HG03354 (cell line): ENCODE results near the gene TRIM71.
"Not testable (repeated sequence)": the region's sequence is repeated elsewhere in the genome, so short reads cannot be mapped to it uniquely, and the experiment has no call there.

Experiments used
- ATAC-seq: cut with Tn5 transposase; IDR thresholded peaks from one replicate; pipeline ENCODE4 v1.9.1; 2021; ENCODE audit warnings: mild to moderate bottlenecking; ENCODE audit not compliant: unreplicated experiment, poor library complexity, severe bottlenecking

Gene TRIM71

DNA sequence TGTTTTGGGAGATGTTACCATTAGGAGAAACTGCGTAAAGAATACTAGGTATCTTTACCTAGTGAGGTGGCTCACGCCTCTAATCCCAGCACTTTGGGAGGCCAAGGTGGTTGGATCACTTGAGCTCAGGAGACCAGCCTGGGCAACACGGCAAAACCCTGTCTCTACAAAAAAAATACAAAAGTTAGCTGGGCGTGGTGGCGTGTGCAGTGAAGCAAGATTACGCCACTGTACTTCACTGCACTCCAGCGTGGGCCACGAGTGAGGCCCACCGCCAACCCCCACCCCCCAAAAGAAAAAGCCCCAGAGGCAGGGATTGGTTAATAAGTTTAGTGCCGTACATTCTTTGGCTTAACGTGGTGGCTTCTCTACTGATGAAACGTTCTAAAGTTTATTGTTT, 23.5 kb downstream of the TRIM71 start:
- no peak for ATAC-seq

- ATAC-seq: no peak
These were observed 24.2 kb downstream of the TRIM71 start for GRCh38 chr3:32841867-32842470.

DNA sequence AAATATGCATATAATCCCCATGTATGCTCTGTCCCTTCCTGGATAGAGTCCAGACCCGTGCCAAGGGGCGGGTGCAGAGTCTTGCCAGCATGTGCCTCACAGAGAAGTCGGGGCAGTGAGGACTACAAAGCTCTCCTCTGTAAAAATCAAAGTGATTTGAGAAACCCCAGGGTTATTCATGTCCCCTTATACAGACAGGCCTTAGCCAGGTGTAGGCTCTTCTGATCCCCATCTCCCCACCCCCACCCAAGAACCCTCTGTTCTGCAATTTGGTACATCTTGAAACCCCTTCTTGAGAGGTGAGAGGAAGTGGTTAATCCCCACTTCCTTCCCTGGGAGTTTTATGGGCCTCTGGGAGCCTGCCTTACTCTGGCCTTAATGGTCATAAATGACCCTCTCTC, 24.7 kb downstream of the TRIM71 start:
- no peak for ATAC-seq

GRCh38 chr3:32842987-32843386, 25.2 kb downstream of the TRIM71 start:
- ATAC-seq: no peak

GRCh38 chr3:32843510-32844321, 25.9 kb downstream of the TRIM71 start:
- ATAC-seq: no peak

- ATAC-seq: no peak
These were observed 26.5 kb downstream of the TRIM71 start for GRCh38 chr3:32844322-32844654.

- ATAC-seq: no peak
These were observed 27.1 kb downstream of the TRIM71 start for GRCh38 chr3:32844914-32845313.

DNA sequence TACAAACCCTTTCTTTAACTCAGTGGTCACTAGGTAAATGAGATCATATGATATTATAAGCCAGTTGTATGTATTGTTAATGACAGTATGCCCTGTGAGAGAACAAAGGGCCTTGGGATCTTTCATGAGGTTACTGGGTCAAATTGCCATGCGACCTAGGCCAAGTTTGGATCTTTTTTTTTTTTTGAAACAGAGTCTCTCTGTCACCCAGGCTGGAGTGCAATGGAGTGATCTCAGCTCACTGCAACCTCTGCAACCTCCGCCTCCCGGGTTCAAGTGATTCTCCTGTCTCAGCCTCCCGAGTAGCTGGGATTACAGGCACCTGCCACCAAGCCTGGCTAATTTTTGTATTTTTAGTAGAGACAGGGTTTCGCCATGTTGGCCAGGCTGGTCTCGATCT, 27.7 kb downstream of the TRIM71 start:
- ATAC-seq: not testable (repeated sequence)

GRCh38 chr3:32847045-32847444, 29.2 kb downstream of the TRIM71 start:
- not testable (repeated sequence) for ATAC-seq

DNA sequence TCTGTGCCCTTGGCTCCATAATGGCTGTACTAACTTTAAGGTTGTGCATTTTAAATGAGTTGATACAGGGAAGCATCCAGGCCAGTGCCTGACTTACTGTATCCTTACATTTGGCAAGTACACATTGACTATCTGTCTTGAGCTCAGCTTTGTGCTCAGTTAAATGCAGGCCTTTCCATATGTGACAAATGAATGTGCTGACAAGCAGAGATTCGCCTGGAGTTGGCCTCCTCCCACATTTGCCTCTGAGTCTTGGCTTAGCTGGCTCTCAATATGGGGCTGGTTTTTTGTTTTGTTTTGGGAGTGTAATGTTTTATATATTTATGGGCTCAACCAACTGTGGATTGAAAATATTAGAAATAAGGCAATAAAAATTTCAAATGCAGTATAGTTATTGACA, 29.7 kb downstream of the TRIM71 start:
- ATAC-seq: no peak

DNA sequence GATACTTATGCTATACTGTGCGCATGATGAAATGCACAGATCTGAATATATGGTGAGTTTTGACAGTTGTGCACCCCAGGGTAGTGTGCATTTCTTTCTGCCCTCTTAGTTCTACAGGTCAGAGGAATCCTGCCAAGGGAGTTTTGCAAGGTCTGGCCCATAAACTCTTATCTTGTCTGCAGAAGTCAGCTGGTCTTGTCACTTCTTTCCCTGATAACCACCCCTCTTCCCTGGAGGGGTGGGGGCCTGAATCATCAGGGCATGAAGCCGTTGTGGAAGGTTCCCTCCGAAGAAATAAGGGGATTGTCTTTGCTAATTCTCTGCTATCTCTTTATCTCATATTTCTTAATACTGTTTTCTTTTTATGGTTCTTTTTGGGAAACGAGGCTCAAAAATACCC, 30.4 kb downstream of the TRIM71 start:
- no peak for ATAC-seq

DNA sequence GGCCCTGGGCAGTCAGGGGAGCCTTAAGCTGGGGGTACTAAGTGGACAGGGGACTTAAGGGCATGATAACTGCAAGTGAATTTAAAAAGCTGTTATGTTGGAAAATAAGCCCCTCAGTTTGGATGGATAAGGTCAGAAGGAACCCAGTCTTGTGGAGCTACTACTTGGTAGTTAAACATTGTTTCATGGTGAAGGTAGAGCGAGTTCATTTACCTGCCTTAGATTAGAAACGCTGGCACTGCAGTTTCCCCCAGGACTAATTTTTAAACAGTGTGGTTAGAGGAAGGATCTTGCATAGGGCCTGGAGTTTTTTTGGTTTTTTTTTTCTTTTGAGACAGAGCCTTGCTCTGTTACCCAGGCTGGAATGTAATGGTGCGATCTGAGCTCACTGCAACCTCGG, 31.2 kb downstream of the TRIM71 start:
- ATAC-seq: no peak

DNA sequence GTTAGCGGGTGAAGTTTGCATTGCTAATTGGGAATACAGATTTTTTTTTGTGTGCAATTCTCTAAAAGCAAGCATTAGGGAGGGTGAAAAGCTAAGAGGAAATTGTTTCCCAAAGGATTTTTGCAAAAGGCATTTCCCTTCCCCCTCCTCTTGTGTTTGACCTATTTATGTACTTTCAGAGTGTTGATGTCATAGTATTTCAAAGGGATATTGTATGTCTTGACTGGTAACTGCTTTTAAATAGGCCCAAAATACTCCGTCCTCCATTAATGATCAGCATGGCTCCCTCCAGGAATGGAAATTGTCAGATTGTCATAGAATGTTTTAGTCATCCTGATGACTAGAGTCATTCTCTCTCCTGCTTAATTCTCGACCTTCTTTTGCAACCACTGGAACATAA, 32.4 kb downstream of the TRIM71 start:
- ATAC-seq: no peak

GRCh38 chr3:32850636-32851035, 32.8 kb downstream of the TRIM71 start:
- no peak for ATAC-seq

DNA sequence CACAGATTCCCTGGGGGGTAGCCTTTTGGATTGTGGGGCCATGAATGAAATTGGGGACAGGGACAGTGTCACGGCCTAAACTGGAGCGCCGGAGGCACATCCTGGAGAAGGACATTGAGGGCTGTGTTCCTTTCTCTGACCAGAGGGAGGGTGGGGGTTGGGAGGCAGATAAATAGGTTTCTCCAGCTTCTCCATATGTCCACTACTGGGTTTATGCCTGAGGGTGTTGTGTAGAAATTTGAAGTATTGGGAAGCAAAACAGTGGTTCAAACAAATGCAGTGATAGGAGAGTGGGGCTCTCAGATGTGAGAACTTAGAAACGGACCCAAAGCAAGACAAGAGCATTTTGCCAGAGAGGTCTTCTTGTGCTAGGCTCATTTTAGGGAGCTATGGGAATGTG, 34.3 kb downstream of the TRIM71 start:
- no peak for ATAC-seq

DNA sequence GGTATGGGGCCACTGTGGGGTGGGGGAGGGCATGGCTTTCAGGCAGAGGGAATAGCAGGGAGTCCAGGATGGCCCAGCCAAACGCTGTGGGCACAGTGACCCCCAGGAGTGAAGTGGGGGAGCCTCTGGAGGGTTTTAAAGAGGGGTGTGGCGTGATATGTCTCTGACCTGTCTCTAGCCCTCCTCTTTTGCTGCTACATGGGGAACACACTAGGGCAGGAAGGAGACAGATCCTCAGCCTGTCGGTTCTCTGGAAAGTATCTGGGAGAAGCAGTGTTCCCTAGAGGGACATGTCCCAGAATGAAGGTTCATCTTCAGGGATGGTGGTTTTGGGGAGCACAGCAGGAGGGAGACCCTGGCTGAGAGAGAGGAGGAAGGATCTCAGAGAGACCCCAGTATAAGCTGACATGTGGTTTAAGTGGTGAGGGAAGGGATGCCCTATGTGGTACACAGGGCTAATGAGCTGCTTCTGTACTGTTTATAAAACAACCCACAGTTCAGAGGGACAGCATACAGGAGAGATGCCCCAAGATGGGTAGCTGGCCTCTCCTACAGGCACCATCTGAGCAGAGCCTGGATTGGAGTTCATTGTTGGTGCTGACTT, 37.7 kb downstream of the TRIM71 start:
- ATAC-seq: no peak

DNA sequence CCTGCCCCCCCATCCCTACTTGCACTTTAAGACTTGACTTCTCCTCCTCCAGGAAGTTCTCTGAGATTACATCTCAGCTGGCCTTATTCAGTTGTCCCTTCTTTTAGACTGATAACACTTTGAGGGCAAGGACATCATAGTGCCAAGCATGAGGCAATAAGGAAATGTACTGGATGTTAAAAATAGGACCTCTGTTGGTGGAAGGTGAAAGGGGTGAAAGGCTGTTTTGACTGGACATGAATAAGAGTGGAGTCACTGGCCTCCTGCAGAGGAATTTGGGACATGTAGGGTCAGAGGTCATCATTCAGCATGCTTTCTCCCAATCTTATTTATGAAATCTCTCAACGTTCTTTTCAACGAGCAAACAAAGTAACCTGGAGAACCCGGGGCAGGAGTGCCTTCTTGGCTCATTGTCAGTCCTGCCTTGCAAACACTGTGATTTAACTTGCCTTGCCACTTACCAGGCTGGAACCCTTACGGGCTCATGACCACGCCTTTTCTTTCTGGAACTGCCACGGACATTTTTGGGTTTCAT, 38.6 kb downstream of the TRIM71 start:
- no peak for ATAC-seq

GRCh38 chr3:32856901-32857507, 39.2 kb downstream of the TRIM71 start:
- ATAC-seq: no peak

- ATAC-seq: no peak
These were observed 40.1 kb downstream of the TRIM71 start for GRCh38 chr3:32857921-32858320.

- no peak for ATAC-seq
These were observed 41.9 kb downstream of the TRIM71 start for GRCh38 chr3:32859604-32860237.
